T-helper 1 cell treated with Interleukin-12 subunit alpha and Interleukin-12 subunit beta and Interleukin-4 antibody, amounts not matched to agents 30 μg/mL and 1 μg/mL, for 36 hours (primary cell): ENCODE results near the gene TPD52L1.

ENCODE experiments used
- H3K27ac Mint-ChIP-seq: one replicate; pipeline ENCODE4 v1.8.0; 2021; ENCODE audit warnings: mild to moderate bottlenecking, mixed read lengths
- H3K27me3 Mint-ChIP-seq: one replicate; pipeline ENCODE4 v1.8.0; 2021; ENCODE audit warnings: low read depth, mixed read lengths
- H3K36me3 Mint-ChIP-seq: one replicate; pipeline ENCODE4 v1.8.0; 2021; ENCODE audit warnings: low read depth, mixed read lengths
- H3K4me1 Mint-ChIP-seq: one replicate; pipeline ENCODE4 v1.8.0; 2021; ENCODE audit warnings: low read depth, mixed read lengths
- H3K4me3 Mint-ChIP-seq: one replicate; pipeline ENCODE4 v1.8.0; 2021; ENCODE audit warnings: mild to moderate bottlenecking, moderate library complexity, mixed read lengths
- H3K9me3 Mint-ChIP-seq: one replicate; pipeline ENCODE4 v1.8.0; 2021; ENCODE audit warnings: mixed read lengths

Gene TPD52L1

DNA sequence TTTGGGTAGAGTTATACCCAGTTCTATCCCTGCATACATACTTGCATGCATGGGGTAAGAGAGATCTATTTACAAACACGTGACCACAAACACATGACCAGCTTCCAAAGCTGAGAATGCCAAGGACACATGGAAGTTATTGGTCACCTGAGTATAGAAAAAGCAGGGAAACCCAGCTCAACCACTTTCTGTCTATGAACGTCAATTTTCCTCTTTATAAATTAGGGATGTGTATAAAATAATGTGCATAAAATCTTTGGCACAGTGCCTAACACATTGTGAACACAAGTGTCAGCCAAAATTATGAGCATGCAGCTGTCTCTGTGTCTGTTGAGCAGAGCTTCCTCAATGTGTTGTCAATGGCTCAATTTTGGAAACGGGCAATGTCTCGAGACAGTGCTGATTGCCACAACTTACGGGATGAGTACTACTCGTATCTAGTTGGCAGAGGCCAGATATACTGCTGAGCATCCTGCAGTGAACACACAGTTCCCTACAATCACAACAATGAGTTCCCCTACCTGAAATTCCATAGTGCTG lies 44.9 kb downstream of the TPD52L1 start:
- H3K4me3 Mint-ChIP-seq: no peak overlapping the region
- no peak overlapping the region for H3K27ac Mint-ChIP-seq
- no peaks in the 10 kb centered on the region for H3K9me3 Mint-ChIP-seq
- no peaks in the 10 kb centered on the region for H3K36me3 Mint-ChIP-seq
- H3K27me3 Mint-ChIP-seq: peaks cover 18% of the 10 kb centered on the region
- H3K4me1 Mint-ChIP-seq: no peaks in the 10 kb centered on the region

- H3K4me3 Mint-ChIP-seq: no peak overlapping the region
- H3K36me3 Mint-ChIP-seq: no peaks in the 10 kb centered on the region
- no peaks in the 10 kb centered on the region for H3K4me1 Mint-ChIP-seq
- H3K27ac Mint-ChIP-seq: no peak overlapping the region
- peaks cover 14% of the 10 kb centered on the region for H3K27me3 Mint-ChIP-seq
- H3K9me3 Mint-ChIP-seq: no peaks in the 10 kb centered on the region
Measured at GRCh38 chr6:125200941-125201340, 47.4 kb downstream of the TPD52L1 start.

DNA sequence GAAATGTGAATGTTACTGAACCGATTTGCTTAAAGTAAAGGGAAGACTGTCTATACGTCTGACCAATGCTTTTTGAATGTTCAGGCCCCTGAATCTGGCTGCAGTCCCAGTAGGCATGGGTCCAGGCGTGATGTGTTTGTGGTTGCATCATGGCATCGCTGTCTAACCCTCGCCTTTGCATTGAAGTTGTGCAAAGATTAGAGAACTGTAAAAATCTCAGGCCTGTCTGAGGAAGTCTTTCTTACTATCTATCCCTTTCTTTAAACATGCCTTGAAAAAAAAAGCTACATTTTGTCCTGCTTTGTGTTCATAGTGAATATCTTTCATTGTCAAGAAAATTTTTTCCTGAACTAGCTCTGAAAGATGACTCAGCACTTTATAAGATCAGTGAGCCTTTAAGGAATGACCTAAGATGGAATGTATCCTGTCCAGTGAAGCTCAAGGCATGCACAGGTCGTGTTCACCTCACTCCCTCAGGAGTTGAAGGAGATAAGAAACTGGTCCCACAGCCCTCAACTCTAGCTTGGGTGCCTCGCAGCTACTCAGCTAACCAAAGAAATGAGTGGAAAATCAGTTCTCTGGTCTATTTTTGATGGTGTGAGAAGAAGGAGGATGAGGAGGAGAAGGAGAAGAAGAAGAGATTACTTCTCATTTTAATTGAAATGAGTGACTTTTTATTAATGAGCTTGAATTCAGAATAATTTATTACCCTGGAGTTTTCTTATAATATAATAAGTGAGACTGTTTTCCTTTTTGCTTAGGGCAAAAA lies 48.6 kb downstream of the TPD52L1 start:
- Mint-ChIP-seq H3K4me1 (no peaks in the 10 kb centered on the region), H3K4me3 (no peak overlapping the region), H3K27me3 (peaks cover 19% of the 10 kb centered on the region), H3K9me3 (no peaks in the 10 kb centered on the region), H3K36me3 (no peaks in the 10 kb centered on the region), H3K27ac (no peak overlapping the region)

DNA sequence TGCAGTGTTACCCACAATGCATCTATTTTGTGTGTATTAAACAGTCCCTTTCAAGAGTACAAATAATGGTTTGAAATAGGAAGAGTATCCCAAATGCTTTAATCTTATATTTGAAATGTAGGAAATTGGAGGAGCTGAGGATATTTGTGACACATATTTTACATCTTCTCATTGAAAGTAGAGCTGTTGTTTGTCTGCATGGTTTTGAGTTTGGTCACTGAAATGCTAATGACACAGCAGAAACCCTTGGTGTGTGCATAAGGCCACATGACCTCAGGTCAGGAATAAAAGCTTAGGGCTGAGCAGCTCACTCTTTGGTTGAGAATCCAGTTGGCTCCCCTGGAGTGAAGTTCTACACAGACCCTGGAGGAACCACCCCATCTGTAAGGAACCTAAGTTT lies 49.8 kb downstream of the TPD52L1 start:
- Mint-ChIP-seq H3K9me3 (no peaks in the 10 kb centered on the region), H3K27ac (no peak overlapping the region), H3K36me3 (no peaks in the 10 kb centered on the region), H3K27me3 (peaks cover 19% of the 10 kb centered on the region), H3K4me3 (no peak overlapping the region), H3K4me1 (no peaks in the 10 kb centered on the region)

DNA sequence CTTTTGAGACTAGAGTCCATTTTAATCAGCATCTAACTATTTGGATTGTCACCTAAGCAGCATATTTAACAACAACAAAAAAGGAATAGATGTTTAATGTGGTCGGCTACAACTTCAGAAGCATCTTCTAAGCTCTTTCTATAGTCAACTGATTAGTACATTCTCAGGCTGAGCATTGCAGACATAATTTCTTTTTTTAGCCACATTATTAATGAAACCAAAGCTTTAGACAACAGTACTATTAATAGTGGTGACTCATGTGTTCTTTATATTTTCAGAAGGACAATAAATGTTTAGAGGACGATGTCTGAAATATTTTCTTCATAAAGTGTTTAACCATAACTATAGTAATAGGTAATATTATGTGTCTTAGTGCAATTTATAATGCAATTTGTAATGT lies 52.4 kb downstream of the TPD52L1 start:
- Mint-ChIP-seq H3K27me3 (peaks cover 13% of the 10 kb centered on the region), H3K4me1 (no peaks in the 10 kb centered on the region), H3K27ac (no peak overlapping the region), H3K36me3 (no peaks in the 10 kb centered on the region), H3K4me3 (no peak overlapping the region), H3K9me3 (no peaks in the 10 kb centered on the region)

GRCh38 chr6:125206389-125206788 lies 52.8 kb downstream of the TPD52L1 start:
- H3K27ac Mint-ChIP-seq: no peak overlapping the region
- no peaks in the 10 kb centered on the region for H3K36me3 Mint-ChIP-seq
- H3K9me3 Mint-ChIP-seq: no peaks in the 10 kb centered on the region
- no peaks in the 10 kb centered on the region for H3K4me1 Mint-ChIP-seq
- peaks cover 13% of the 10 kb centered on the region for H3K27me3 Mint-ChIP-seq
- H3K4me3 Mint-ChIP-seq: no peak overlapping the region

GRCh38 chr6:125207956-125208355 lies 54.4 kb downstream of the TPD52L1 start:
- H3K4me3 Mint-ChIP-seq: no peak overlapping the region
- no peak overlapping the region for H3K27ac Mint-ChIP-seq
- peaks cover 9% of the 10 kb centered on the region for H3K27me3 Mint-ChIP-seq
- no peaks in the 10 kb centered on the region for H3K4me1 Mint-ChIP-seq
- no peaks in the 10 kb centered on the region for H3K36me3 Mint-ChIP-seq
- no peaks in the 10 kb centered on the region for H3K9me3 Mint-ChIP-seq

GRCh38 chr6:125208625-125209249 lies 55.2 kb downstream of the TPD52L1 start:
- Mint-ChIP-seq H3K27me3 (peaks cover 9% of the 10 kb centered on the region), H3K9me3 (no peaks in the 10 kb centered on the region), H3K27ac (no peak overlapping the region), H3K36me3 (no peaks in the 10 kb centered on the region), H3K4me3 (no peak overlapping the region), H3K4me1 (no peaks in the 10 kb centered on the region)

DNA sequence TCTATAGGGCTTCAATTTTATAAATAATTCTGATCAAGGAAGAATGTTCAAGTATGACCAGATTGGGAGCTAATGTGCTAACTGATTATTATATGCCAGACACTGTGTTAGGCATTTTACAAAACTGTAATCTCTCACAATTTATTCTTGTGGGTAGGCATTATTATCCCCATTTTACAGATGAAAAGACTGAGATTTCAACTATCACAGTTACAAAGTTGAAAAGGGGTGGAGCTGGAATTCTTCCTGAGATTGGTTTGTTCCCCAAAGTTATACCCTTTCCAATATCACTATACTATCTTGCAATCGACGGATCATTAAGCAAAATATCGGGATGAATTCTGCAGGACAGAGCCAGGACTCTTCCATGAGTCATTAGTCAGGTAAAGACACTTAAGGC lies 57.1 kb downstream of the TPD52L1 start:
- Mint-ChIP-seq H3K36me3 (no peaks in the 10 kb centered on the region), H3K4me1 (no peaks in the 10 kb centered on the region), H3K27ac (no peak overlapping the region)

GRCh38 chr6:125211352-125211751 lies 57.8 kb downstream of the TPD52L1 start:
- Mint-ChIP-seq H3K27ac (no peak overlapping the region), H3K4me1 (no peaks in the 10 kb centered on the region), H3K27me3 (peaks cover 9% of the 10 kb centered on the region), H3K36me3 (no peaks in the 10 kb centered on the region), H3K4me3 (no peak overlapping the region), H3K9me3 (no peaks in the 10 kb centered on the region)

More for the DNA sequence above, 57.1 kb downstream of the TPD52L1 start:
- no peak overlapping the region for H3K4me3 Mint-ChIP-seq
- no peaks in the 10 kb centered on the region for H3K9me3 Mint-ChIP-seq
- peaks cover 9% of the 10 kb centered on the region for H3K27me3 Mint-ChIP-seq

DNA sequence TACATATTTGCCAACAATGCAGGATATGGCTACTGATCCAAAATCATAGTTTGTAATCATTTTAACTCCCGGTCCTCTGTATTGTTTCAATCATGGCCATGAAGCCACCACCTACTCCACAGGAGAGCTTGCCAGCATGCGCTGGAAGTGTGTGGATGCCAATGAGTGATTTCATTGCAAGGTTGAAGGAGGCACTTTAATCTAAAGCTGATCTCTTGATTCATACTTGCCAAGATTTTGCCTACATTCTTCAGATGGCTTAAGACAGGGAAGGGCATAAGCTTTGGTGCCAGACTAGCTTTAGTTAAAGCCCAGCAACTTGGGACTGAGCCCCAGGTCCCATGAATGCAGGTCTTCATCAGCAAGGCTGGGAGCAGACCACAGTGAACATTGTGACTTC lies 58.8 kb downstream of the TPD52L1 start:
- Mint-ChIP-seq H3K4me3 (no peak overlapping the region), H3K4me1 (no peaks in the 10 kb centered on the region), H3K9me3 (no peaks in the 10 kb centered on the region), H3K27ac (no peak overlapping the region), H3K27me3 (peaks cover 4% of the 10 kb centered on the region), H3K36me3 (no peaks in the 10 kb centered on the region)

DNA sequence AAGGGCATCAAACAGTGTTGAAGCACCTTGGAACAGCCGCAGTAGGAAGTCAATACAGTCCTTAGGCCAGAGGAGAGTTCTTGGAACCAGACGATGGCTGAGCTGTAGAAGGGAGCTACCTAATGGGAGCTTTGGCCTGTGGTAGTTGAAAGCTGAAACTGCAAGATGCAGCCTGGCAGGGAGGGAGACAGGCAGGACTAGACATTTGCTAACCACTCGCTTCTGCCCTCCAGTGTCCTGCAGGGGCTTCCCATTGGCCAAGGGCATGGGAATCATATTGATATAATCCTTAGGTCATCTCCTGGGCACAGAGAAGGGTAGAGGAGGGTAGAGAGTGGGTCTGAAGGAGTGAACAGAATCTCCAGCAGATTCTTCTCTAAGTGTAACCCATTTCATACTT lies 60.4 kb downstream of the TPD52L1 start:
- H3K4me3 Mint-ChIP-seq: no peak overlapping the region
- H3K27ac Mint-ChIP-seq: no peak overlapping the region
- no peaks in the 10 kb centered on the region for H3K4me1 Mint-ChIP-seq
- peaks cover 4% of the 10 kb centered on the region for H3K27me3 Mint-ChIP-seq
- no peaks in the 10 kb centered on the region for H3K9me3 Mint-ChIP-seq
- H3K36me3 Mint-ChIP-seq: no peaks in the 10 kb centered on the region

- H3K4me1 Mint-ChIP-seq: no peaks in the 10 kb centered on the region
- H3K27me3 Mint-ChIP-seq: peaks cover 4% of the 10 kb centered on the region
- no peaks in the 10 kb centered on the region for H3K9me3 Mint-ChIP-seq
- H3K4me3 Mint-ChIP-seq: no peak overlapping the region
- no peaks in the 10 kb centered on the region for H3K36me3 Mint-ChIP-seq
- no peak overlapping the region for H3K27ac Mint-ChIP-seq
Measured at GRCh38 chr6:125215252-125215819, 61.8 kb downstream of the TPD52L1 start.

DNA sequence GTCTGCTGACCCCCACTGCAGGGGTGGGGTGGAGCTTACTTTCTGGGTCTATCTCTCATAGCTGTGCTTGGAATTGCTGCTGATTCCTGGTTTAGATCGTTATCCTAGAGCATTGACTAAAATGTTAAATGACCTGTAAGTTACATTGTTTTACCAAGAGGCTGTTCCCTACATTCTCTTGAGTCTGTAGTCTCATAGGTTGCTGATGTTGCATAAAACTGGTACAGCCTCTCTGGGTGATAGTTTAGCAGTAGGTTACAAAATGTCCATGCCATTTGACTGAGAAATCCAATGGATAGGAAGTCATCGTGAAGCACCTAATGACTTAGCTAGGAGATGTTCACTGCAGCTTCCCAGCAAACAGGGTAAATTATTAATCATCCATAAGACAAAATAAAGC lies 62.4 kb downstream of the TPD52L1 start:
- no peak overlapping the region for H3K27ac Mint-ChIP-seq
- H3K36me3 Mint-ChIP-seq: no peaks in the 10 kb centered on the region
- H3K4me1 Mint-ChIP-seq: no peaks in the 10 kb centered on the region

GRCh38 chr6:125217369-125217768 lies 63.8 kb downstream of the TPD52L1 start:
- Mint-ChIP-seq H3K27ac (no peak overlapping the region), H3K27me3 (peaks cover 1% of the 10 kb centered on the region), H3K4me1 (no peaks in the 10 kb centered on the region), H3K9me3 (no peaks in the 10 kb centered on the region), H3K4me3 (no peak overlapping the region), H3K36me3 (no peaks in the 10 kb centered on the region)

More for the DNA sequence above, 62.4 kb downstream of the TPD52L1 start:
- H3K4me3 Mint-ChIP-seq: no peak overlapping the region
- H3K27me3 Mint-ChIP-seq: peaks cover 4% of the 10 kb centered on the region
- H3K9me3 Mint-ChIP-seq: no peaks in the 10 kb centered on the region
